ENCODE measurements around the gene ARHGAP5.

DNA sequence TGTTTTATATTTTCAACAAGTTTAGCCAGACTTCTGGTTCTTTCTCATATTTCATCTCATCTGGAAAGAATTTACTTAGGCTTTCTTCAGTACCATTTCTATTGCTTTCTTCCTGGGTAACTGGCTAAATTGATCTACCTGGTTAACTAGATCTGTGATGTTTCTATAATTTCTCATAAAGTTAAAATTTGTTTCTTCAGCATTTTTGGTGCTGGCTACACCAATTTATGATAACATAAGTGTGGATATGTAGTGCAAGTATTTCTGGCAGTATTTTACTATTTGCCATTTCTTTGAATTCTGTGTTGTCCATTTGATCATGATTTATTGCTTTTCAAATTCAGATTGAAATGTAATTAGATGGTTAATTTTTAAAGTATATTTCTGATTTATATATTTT is 25.9 kb downstream of the ARHGAP5 start:
- TF ChIP-seq POLR2A (IDR thresholded peaks at IDR 0.05): no peak
- TF ChIP-seq, protein P1, sequence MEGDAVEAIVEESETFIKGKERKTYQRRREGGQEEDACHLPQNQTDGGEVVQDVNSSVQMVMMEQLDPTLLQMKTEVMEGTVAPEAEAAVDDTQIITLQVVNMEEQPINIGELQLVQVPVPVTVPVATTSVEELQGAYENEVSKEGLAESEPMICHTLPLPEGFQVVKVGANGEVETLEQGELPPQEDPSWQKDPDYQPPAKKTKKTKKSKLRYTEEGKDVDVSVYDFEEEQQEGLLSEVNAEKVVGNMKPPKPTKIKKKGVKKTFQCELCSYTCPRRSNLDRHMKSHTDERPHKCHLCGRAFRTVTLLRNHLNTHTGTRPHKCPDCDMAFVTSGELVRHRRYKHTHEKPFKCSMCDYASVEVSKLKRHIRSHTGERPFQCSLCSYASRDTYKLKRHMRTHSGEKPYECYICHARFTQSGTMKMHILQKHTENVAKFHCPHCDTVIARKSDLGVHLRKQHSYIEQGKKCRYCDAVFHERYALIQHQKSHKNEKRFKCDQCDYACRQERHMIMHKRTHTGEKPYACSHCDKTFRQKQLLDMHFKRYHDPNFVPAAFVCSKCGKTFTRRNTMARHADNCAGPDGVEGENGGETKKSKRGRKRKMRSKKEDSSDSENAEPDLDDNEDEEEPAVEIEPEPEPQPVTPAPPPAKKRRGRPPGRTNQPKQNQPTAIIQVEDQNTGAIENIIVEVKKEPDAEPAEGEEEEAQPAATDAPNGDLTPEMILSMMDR (IDR thresholded peaks at IDR 0.05): no peak
